DMS153 treated with DMSO at 0.1 percent for 48 hours (cell line): Measurements from ENCODE around the gene SPOCK2.
"Not testable (repeated sequence)": the region's sequence is repeated elsewhere in the genome, so short reads cannot be mapped to it uniquely, and the experiment has no call there.

Experiments
- DNase-seq: peaks from one replicate; lab custom pipeline; 2025; ENCODE audit not compliant: unreplicated experiment; lab: John Stamatoyannopoulos, UW

The SPOCK2 gene

DNA sequence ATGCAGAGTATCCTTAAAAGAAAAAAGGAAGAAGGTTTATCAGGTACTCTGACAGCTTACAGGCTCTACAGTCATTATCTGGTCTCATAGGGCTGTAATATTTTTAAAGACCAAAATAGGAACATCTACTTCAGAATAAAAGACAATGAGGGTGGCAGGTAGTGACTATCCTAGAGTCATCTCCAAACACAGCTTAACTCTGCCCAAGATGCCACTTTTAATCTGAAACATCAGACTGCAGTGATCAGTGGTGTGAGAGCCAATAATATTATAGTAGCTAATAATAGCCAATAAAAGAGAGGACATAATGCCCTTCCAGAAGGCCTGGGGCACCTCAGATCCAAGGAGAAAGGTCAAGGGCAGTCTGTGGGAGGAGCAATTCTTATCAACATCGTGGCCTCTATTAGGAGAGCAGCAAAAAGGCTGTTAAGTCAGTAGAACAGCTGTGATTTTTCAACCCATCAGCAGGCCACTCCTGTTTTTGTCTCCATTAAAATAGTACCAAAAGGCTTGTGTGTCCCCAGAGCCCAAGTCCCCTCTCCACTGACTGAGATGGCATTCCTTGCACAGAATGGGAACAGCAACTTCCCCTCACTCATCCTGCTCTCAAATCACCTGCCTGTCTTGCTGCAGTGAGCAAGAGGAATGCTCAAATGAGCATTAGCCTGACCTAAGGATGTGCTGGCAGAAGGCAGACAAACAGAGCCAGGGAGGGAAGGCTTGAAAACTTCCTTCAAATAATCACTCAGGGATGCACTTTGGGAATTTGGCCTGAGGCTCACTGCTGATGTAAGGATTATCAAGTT lies 20.7 kb upstream of the SPOCK2 start:
- no peak for DNase-seq

DNA sequence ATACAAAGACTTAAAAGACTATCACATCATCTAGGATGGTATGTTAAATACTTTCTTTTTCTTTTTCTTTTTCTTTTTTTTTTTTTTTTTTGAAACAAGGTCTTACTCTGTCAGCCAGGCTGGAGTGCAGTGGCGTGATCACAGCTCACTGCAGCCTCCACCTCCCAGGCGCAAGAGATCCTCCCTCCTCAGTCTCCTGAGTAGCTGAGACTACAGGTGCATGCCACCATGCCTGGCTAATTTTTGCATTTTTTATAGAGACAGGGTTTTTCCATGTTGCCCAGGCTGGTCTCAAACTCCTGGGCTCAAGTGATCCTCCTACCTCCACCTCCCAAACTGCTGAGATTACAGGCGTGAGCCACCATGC lies 19.6 kb upstream of the SPOCK2 start:
- DNase-seq: not testable (repeated sequence)

DNA sequence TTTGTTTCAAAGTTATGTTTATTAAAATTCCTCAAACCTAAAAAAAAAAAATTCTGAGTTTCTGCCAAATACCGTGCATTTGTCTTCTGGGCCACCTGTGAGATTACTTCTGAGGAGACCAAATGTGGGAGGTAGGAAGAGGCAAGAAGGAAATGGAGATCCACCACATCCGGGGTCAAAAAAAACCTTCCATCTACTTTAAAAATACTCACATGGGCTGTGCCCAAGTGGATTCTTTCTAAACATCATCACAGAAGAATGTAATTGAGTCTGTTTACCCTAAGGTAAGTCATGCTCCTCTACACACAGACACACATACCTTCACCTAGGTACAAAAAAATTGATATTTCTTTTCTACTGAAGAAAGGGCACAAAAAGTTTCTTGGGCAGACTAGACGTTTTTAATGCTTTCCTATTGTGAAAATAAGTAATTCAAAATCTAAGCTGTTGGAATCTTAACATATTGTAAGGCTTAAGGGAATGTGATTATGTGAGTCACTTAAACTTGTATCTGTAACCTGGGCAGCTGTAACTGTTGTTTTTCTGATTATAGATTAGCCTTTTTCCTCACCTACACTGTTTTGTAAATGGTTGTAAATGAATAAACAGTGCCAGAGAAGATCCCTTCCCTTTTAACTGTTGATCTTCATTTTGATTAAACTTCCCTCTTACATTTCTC lies 19.1 kb upstream of the SPOCK2 start:
- no peak for DNase-seq

DNA sequence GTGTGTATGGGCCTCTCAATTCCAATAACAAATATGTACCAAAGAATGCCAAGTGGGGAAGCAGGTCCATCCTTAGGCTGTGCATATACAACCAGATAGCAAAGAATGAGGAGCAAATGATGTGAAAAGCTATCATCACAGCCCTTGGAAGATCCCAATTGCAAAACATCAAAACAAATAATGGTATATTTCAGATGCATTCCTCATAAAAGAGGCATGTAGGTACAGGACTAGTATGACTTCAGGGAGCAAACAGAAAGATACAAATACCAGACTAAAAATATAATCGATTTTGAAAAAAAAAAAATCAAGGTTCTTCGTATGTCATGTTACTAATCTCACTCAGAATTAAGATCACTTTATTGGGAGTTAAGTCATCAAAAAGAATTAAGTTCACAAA lies 18.5 kb upstream of the SPOCK2 start:
- no peak for DNase-seq

DNA sequence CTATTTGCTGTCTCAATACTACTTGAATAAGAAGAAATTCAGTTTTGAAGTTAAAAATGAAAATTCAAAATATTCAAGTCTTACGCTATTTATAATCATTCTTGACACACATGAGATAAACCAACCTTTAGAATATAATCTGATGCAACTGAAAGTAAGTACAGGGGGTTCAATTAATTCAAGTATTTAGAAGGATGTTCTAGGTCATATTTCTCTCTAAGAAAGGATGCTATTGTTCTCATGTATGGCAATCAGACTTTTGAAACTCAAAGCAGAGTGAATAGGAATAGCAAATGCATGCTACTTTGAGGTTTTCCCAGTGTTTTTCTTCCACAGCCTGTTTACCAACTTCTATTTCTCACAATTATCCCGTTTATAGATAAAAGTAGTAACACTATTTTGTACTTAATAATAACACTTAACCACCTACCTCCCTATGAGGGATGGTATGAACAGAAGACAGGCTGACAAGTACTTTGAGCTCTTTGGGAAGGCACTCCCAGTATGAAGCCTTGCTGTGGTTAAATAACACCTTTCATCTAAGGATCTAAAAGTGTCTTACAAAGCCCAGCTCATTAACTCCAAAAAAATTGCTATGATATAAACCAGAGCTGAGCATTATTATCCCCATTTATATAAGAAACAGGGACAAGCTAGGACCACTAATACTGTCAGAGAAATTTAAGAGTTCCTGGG lies 18.0 kb upstream of the SPOCK2 start:
- DNase-seq: no peak

DNA sequence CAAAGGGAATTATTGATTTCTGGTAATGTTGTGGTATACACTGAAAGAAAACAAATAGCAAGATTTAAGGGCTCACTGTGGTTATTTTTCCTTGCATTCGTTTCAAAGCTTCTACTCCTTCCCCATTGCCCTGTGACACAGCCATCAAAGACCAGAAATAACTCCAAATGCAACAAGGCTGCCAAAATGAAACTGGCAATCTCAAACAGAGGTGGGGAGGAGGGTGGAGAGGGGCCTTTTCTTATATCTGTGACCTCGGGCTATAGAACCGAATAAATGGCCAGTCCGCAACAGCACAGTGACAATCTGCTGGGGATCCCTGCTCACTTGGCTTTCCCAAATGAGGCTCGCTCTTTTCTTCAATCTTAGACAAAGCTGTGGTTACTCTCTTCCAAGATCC lies 17.4 kb upstream of the SPOCK2 start:
- no peak for DNase-seq

DNA sequence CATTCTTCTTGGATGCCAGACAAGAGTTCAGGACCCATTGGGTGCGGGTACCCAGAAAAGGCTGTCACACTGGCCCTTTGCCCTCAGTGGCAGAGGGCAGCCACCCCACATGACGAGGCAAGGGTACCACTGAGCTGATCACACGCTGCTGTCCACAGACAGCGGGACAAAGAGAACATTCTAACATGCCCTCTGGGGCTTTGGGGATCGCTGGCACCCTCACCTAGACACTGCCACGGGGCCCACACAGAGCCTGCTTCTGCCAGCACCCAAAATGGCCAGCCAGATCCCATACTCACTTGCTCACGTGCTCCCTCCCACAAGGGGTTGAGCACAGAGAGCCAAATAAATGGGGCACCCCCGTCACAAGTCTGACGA lies 16.7 kb upstream of the SPOCK2 start:
- DNase-seq: no peak

DNA sequence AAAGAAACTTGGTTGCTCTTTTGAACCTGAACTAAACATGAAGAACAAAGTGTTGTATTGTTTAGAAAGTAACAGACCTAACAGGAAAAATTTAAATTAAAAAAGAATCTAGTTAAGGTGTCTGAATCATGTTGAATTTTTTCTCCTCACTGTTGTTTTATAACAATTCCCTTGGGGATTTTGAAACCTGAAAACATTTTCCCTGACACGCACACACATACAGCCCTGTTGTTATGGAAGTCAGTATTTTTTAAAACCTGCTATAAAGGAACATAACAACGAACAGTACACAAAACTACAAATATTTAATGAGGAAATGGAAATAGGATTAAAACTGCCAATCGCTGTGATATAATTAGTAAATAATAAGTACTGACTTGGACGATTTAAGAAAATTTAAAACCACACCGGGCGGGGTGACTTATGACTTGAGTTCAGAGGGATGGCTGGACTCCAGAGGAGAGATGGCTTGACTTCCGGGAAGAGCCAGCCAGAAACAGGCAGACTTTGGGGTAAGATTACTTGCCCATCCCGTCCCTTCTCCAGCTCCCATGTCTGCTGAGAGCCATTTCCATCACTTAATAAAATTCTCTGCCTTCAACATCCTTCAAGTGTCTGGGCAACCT lies 16.2 kb upstream of the SPOCK2 start:
- no peak for DNase-seq

DNA sequence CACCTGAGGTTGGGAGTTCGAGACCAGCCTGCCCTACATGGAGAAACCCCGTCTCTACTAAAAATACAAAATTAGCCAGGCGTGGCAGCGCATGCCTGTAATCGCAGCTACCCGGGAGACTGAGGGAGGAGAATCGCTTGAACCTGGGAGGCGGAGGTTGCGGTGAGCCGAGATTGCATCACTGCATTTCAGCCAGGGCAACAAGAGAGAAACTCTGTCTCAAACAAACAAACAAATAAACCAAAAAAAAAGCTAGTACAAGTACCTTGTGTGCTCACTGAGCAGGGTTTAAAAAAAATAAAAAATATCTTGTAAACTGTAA lies 11.2 kb upstream of the SPOCK2 start:
- no peak for DNase-seq

DNA sequence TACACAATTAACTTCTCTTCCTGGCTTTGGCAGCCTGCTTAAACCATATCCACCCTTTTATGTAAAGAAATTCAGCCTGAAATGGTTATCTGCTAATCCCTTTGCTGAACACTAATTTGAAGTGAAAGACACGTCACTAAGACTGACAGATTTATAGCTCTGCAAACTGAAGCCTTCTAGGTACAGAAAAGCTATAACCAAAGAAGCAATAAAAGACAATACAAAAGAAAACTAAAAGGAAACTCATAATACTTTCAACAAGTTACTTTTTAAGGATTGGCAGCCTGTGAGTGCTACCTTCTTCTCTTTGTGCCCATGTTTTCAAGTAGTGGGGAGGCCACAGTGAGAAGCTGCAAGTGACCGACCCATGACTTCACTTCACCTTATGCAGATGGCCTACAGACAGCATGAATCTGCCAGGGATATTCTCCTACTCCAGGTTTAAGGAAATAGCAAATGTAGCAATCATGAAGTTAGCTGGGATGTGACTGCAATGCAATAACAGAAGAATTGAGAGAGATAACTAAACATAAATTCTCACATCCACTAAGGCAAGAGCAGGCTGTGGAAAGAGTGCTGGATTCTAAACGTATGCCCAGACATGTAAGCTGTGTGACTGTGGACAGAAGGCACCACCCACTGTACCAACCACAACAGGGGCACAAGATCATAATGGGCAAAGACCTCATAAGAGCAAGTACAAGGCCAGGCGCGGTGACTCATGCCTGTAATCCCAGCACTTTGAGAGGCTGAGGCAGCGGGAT lies 10.7 kb upstream of the SPOCK2 start:
- DNase-seq: no peak

DNA sequence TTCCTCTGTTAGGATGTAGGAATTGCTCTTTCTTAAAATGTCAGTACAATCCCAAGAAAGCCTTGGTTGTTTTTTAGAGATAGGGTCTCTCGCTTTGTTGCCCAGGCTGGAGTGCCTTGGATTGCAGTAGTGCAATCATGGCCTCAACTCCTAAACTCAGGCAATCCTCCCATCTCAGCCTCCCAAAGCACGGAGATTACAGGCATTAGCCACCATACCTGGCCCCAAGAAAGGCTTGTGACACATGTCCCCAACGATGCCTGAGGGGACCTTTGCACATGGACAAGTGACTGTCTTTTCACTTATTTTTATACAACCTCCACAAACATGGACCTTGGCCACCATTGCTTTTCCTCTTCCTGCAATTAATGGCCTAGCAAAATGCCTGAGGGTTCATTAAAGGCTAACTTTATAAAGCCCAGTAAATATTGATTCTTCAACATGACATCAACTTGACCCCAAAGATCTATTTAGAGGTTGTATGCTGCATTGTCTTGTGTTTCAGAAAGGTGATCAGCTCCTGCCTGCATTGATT lies 10.0 kb upstream of the SPOCK2 start:
- DNase-seq: no peak

DNA sequence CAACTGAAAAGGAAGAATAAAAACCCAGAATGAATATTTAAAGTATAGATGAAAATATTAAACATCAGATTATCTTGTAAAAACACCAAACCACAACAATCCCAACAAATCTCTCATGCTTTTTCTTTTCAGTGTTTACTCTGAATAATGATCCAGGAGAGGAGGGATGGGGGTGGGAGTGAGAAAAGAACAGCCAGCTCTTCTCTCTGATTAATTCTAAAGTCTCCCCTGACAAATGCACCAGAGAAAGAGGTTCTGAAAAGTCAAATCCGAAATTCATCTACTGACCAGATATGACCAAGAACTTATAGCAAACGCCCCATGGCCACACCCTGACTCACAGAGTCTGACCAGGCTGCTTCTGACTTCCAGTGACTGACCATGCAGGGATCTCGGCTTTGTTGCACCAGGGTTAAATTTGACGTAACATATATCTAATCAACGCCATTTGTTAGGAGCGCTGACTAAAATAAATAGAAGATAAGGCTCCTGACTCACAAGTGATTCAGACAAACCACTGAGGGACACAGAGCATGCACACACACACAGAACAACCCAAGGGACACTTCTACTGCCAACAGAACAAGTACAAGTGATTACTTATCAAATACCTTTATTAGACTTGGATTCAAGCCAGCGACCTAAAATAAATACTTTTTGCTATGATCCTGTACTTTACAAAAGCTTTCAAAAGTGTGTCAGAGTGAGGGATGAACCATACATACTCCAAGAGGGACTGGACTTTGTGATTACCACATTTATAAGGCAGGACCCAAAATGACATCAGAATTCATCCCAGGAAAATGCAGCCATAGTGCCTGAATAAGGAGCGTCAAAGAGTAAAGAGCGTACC lies 9.3 kb upstream of the SPOCK2 start:
- peak; percentile 32 for DNase-seq

DNA sequence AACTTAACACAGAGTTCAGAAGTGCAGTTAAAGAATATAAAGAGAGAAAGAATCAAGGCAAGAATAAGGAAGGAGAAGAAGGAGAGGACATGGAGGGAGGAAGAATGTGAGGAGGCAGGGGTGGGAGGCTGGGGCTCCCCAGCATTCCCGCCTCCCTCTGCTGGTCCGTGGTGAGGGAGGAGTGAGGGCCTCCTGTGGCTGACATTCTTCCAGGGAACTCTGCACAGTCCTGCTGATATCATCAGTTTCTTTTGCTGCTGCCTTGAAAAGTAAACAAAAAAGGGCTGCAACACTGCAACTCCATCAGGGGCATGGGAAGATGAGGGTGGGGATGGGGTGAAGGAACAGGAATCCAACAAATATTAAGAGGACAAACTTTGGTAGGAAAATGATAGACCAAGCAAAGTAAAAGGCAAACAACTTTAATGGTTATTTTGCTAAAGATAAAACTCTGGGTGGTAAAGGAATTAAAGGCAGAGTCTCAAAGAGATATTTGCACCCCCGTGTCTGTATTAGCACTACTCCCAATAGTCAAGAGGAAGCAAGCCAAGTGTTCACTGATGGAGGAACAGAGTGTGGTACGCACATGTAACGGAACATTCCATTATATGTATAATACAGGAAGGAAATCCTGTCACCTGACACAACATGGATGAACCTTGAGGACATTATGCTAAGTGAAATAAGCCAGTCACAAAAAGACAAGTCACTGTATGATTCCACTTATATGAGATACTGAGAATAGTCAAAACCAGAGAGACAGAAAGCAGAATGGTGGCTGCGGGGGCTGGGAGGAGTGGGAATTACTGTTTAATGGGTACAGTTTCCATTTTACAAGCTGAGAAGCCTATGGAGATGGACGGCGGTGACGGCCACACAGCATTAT lies 8.0 kb upstream of the SPOCK2 start:
- no peak for DNase-seq

DNA sequence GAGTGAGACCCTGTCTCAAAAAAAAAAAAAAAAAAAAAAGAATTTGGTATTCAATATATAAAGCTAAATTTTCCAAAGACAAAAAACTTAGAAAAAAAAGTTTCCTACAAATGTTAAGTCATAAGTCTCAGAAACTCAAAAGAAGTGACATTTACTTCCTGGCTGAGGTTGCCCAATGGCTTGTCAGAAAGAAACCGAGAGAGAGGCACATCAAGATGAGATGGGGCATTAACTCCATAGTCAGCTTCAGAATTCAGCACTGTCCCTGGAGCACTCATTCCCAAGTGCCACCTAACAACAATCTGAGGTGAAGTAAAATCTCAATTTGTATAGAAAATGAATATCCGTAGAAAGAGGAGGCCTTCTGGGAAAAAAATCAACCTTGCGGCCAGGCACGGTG lies 6.8 kb upstream of the SPOCK2 start:
- DNase-seq: no peak

DNA sequence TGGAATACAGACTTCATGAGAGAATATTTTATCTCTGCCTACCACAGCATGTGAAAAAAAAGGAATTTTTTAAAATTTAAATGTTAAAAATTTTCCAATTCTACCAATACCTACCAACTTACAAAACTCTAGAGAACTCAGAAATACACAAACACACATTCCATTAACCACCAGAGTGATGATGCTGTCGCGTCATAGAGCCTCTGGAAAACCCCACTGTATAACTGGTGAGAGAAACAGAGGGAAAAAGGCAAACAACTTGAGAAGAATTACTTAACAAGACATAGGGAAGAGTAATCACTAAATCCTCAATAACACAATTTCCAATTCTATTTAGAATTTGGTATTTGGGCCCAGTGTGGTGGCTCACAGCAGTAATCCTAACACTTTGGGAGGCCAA lies 6.2 kb upstream of the SPOCK2 start:
- no peak for DNase-seq

DNA sequence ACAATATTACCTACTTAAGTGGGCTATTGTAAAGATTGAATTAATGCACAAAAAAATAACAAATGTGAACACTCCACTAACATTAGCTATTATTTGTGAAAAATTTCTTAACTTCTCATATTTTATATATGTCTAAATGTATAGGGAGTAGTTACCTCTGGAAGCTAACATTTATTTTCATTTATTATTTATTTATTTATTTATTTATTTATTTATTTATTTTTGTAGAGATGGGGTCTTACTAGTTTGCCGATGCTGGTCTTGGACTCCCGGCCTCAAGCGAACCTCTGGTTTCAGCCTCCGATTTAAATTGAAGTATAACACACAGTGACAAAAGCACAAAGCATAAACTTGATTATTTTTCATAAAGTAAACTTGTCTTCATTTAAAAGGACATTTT lies 5.1 kb upstream of the SPOCK2 start:
- no peak for DNase-seq

DNA sequence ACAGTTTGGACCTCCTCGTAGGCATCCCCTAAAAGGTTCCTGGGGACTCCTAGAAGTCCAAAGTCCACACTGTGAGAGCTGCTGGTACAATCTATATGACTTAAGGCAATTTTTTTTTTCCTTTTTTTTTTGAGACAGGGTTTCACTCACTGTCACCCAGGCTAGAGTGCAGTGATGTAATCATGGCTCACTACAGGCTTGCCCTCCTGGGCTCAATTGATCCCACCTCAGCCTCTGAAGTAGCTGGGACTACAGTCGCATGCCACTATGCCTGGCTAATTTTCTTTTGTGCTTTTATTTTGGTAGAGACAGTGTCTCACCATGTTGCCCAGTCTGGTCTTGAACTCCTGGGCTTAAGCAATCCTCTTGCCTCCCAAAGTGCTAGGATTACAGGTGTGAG lies 4.6 kb upstream of the SPOCK2 start:
- DNase-seq: no peak

DNA sequence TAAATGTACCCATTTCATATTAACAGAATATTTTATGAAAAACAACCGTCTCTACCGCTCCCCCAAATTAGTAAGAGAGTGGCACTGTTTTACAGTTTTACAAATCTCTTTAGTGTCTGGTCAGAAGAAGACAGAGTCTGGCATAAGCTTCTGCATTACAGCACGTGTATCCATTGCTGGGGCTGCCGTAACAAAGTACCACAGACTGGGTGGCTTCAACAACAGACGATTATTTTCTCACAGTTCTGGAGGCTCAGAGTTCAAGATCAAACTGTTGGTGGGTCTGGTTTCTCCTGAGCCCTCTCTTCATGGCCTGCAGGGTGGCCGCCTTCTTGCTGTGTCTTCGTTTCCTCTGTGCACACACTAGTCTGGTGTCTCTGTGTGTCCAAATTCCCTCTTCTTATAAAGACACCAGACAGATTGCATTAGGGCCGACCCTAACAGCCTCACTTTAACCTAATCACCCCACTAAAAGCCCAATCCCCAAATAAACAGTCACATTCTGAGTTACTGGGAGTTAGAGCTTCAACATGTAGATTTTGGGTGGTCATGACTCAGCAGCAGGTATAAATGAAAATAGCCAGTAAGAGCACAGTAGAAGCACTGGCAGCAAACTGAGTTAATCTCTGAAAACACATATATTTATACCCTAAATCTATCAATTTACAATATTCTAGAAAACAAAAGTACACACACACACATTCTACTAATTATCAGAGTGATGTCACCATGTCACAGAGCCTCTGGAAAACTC lies 4.0 kb upstream of the SPOCK2 start:
- DNase-seq: no peak
